Tibial artery (tissue), 4 donors: Measurements from ENCODE around the gene PAOX.

Source experiments
- DNase-seq, 2 donors: peaks; one replicate each; pipeline ENCODE4 v3.0.0-alpha.2; 2019
- H3K27ac ChIP-seq, 2 donors: fragments of 200-600 bp; sonication (generic) in 1 of 2; 1 replicate in 1 of 2; 2 replicates in 1 of 2; pipeline ENCODE4 v1.5.1; 2018 to 2019; ENCODE audit warnings: mild to moderate bottlenecking in 1 of 2
- H3K27me3 ChIP-seq, 2 donors: fragments of 200-600 bp; sonication (generic) in 1 of 2; one replicate each; pipeline versions ENCODE4 v1.5.1 to v1.6.0; 2016 to 2019
- H3K36me3 ChIP-seq, 3 donors: fragments of 200-600 bp; sonication (generic) in 2 of 3; one replicate each; pipeline ENCODE4 v1.5.1; 2016 to 2019; ENCODE audit warnings: mild to moderate bottlenecking in 2 of 3
- H3K4me1 ChIP-seq, 4 donors: fragments of 200-600 bp; sonication (generic) in 2 of 4; 1 replicate in 3 of 4; 2 replicates in 1 of 4; pipeline ENCODE4 v1.5.1; 2016 to 2019
- H3K4me3 ChIP-seq, 2 donors: fragments of 200-600 bp; sonication (generic) in 1 of 2; 1 replicate in 1 of 2; 2 replicates in 1 of 2; pipeline ENCODE4 v1.5.1; 2018 to 2019; ENCODE audit warnings: mild to moderate bottlenecking in 2 of 2
- H3K9me3 ChIP-seq, 3 donors: fragments of 200-600 bp; sonication (generic) in 1 of 3; one replicate each; pipeline ENCODE4 v1.5.1; 2016 to 2019
- CTCF ChIP-seq, 2 experiments: fragments of 200-600 bp in 1 of 2; fragments of 450-650 bp in 1 of 2; IDR thresholded peaks; one replicate each; pipeline ENCODE4 v1.5.1; 2017 to 2019; ENCODE audit warnings: antibody characterized with exemption in 2 of 2, mild to moderate bottlenecking in 1 of 2, moderate library complexity in 1 of 2
- intact Hi-C: fragments of 100-400 bp; cut with DNase I; formaldehyde crosslinking; loops from one replicate; pipeline ENCODE4 v1.15.0; 2023; ENCODE audit warnings: low total_unique reads

The PAOX gene

DNA sequence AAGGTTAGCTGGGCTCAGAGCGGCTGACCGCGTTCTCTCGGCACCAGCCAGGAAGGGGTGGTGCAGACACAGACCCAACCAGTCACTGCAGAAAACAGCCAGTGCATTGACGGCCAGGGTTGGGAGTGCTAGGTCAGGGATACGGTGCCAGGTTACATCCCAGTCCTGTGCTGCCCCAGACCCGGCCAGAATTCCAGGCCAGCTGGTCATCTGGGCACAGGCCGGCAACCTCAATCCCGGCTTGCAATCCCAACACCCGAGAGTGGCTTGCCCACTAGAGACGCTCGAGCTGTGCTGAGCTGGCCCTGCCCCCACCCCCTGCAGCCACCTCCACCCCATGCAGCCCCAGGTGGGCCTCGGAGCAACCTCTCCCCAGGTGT lies 28.1 kb upstream of the PAOX start:
- DNase-seq = no peak
- Histone ChIP-seq H3K4me3 (no peak overlapping the region), H3K27ac (no peak overlapping the region), H3K4me1 (peaks cover 0 to 7% (median 0%) of the 10 kb centered on the region in 4 donors), H3K27me3 (peaks cover 0 to 67% of the 10 kb centered on the region in 2 donors), H3K36me3 (peaks cover 0 to 4% (median 0%) of the 10 kb centered on the region in 3 donors), H3K9me3 (no peaks in the 10 kb centered on the region)
- no peak for TF ChIP-seq CTCF (IDR thresholded peaks at IDR 0.05)
- intact Hi-C loops = no loop called here

- peaks cover 0 to 4% (median 0%) of the 10 kb centered on the region in 3 donors for H3K36me3 ChIP-seq
- no peak overlapping the region for H3K27ac ChIP-seq
- H3K27me3 ChIP-seq = peaks cover 0 to 60% of the 10 kb centered on the region in 2 donors
- H3K4me1 ChIP-seq = peaks cover 0 to 13% (median 5%) of the 10 kb centered on the region in 4 donors
- TF ChIP-seq CTCF (IDR thresholded peaks at IDR 0.05) = no peak
- intact Hi-C loops = no loop called here
- H3K4me3 ChIP-seq = no peak overlapping the region
- no peaks in the 10 kb centered on the region for H3K9me3 ChIP-seq
- no peak for DNase-seq
Measured at GRCh38 chr10:133351408-133352318, 27.4 kb upstream of the PAOX start.

GRCh38 chr10:133353202-133353959 lies 25.7 kb upstream of the PAOX start:
- Histone ChIP-seq H3K4me3 (no peak overlapping the region), H3K27ac (no peak overlapping the region), H3K36me3 (peaks cover 0 to 4% (median 0%) of the 10 kb centered on the region in 3 donors), H3K9me3 (no peaks in the 10 kb centered on the region), H3K4me1 (peaks cover 0 to 26% (median 16%) of the 10 kb centered on the region in 4 donors), H3K27me3 (peaks cover 0 to 46% of the 10 kb centered on the region in 2 donors)
- TF ChIP-seq CTCF (IDR thresholded peaks at IDR 0.05) = no peak
- intact Hi-C loops = no loop called here
- DNase-seq = no peak

DNA sequence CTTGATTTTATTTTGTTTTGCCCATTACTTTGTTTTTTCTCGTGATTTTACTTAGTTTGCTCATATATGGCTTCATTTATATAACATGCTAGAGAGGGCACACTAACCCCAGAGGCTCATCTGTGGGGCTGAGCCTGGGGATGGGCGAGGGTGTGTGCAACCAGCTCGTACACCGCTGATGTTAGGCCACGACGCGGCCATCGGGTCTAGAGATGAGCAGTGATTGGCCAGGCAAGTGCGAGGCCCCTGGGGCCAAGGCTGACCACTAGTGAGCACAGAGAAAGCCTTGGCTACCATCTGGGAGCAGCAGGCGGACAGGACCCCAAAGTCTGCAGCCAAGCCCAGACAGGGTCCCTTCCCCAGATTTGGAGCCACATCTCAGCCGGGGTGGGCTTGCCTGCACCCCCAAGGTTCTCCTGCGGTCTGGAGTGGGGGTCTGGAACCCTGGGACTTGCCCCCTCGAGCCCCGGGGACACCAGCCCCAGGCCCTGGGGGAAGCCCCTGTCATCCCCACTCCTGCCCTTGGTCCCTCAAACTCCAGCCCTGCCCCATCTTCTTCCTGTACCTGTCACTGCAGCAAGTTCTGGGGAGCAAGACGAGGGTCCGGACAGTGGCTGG lies 25.0 kb upstream of the PAOX start:
- Histone ChIP-seq H3K36me3 (peaks cover 0 to 4% (median 0%) of the 10 kb centered on the region in 3 donors), H3K27me3 (peaks cover 0 to 39% of the 10 kb centered on the region in 2 donors), H3K4me3 (no peak overlapping the region), H3K27ac (no peak overlapping the region), H3K4me1 (peaks cover 0 to 26% (median 16%) of the 10 kb centered on the region in 4 donors), H3K9me3 (no peaks in the 10 kb centered on the region)
- no peak for DNase-seq
- no peak for TF ChIP-seq CTCF (IDR thresholded peaks at IDR 0.05)
- intact Hi-C loops = no loop called here

DNA sequence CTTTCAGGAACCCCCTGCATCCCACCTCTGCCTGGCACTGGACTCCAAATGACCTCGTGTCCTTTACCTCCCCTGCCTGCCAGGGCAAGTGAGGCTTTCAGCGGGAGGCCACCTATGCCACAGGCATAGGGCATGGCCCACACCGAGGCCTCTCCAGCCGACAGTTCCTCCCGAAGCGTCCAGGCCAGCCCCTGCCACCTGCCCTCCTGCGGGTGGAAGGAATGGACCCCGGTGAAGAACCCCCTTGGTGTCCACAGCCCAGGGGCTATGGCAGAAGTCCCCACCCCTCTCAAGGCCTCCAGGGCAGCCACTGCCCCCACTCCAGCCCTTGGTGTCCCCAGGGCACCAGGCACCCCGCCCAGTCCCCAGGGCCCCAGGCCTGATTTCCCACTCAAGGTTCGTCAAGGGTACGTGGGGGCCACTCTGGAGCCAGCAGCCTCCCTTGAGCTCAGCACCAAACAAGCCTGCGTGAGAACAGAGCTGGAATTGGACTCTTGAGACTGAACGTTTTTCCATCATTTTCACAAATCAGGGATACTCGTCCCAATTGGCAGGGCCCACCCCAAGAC lies 24.3 kb upstream of the PAOX start:
- Histone ChIP-seq H3K4me1 (peaks cover 0 to 26% (median 16%) of the 10 kb centered on the region in 4 donors), H3K27ac (no peak overlapping the region)
- intact Hi-C loops = no loop called here

More for the DNA sequence above, 24.3 kb upstream of the PAOX start:
- H3K9me3 ChIP-seq = no peaks in the 10 kb centered on the region
- DNase-seq = no peak
- peaks cover 0 to 32% of the 10 kb centered on the region in 2 donors for H3K27me3 ChIP-seq
- peaks cover 0 to 4% (median 0%) of the 10 kb centered on the region in 3 donors for H3K36me3 ChIP-seq
- H3K4me3 ChIP-seq = no peak overlapping the region
- TF ChIP-seq CTCF (IDR thresholded peaks at IDR 0.05) = no peak
